Endothelial cell of umbilical vein (primary cell): ENCODE measurements around the gene TEAD4. TPM values are rescaled to one million over a fixed set of nuclear protein-coding genes. Genes with fewer than 3 reads are reported as not detected.

Source experiments
- BruUV-seq: library from RNA; stranded (reverse); fragments of 400-500 nt; replicated peaks from 2 replicates; lab custom pipeline; 2021; lab: Mats Ljungman, UMichigan
- CTCF ChIA-PET: fragments of 300-600, 350-600 bp; sonication (Branson Sonifier 250); formaldehyde crosslinking; loops from one replicate; lab custom pipeline; 2021; ENCODE audit warnings: antibody characterized with exemption, inconsistent platforms; lab: Charles Lee
- POLR2A ChIA-PET: fragments of 300-600, 350-600 bp; sonication (Branson Sonifier 250); formaldehyde crosslinking; loops from one replicate; lab custom pipeline; 2021; ENCODE audit warnings: antibody characterized with exemption, inconsistent platforms; lab: Charles Lee
- DNase-seq: peaks from one replicate; pipeline ENCODE4 v3.0.0-alpha.2; 2011; ENCODE audit warnings: low read depth, low spot score
- FAIRE-seq: peaks from 2 replicates; lab custom pipeline; 2011; peaks lifted over from hg19 to GRCh38; lab: Jason Lieb, UNC
- H2AFZ ChIP-seq: 2 replicates; pipeline ENCODE4 v1.6.0; 2012; ENCODE audit warnings: low read depth, low read length, control low read depth, inconsistent platforms
- H3K27ac ChIP-seq: 2 replicates; pipeline ENCODE4 v1.5.1; 2011; ENCODE audit warnings: low read depth, mild to moderate bottlenecking, control low read depth, low read length, moderate library complexity; ENCODE audit not compliant: insufficient read depth
- H3K27me3 ChIP-seq, 2 experiments: 2 replicates each; pipeline versions ENCODE4 v1.6.0 to v1.6.1; 2011; ENCODE audit warnings: low read length in 2 of 2, mixed read lengths in 1 of 2; ENCODE audit not compliant: control insufficient read depth in 2 of 2, insufficient read depth in 2 of 2
- H3K36me3 ChIP-seq, 2 experiments: 2 replicates in 1 of 2; 3 replicates in 1 of 2; pipeline ENCODE4 v1.5.1; 2011; ENCODE audit warnings: low read length in 2 of 2, mild to moderate bottlenecking in 1 of 2, moderate library complexity in 1 of 2; ENCODE audit not compliant: control insufficient read depth in 2 of 2, insufficient read depth in 2 of 2; ENCODE audit errors: extremely low read depth in 1 of 2
- H3K4me1 ChIP-seq: 3 replicates; pipeline ENCODE4 v1.5.1; 2011; ENCODE audit warnings: mild to moderate bottlenecking, low read length; ENCODE audit not compliant: control insufficient read depth, insufficient read depth; ENCODE audit errors: extremely low read depth
- H3K4me2 ChIP-seq: 2 replicates; pipeline ENCODE4 v1.6.1; 2011; ENCODE audit warnings: low read length, control low read depth, mixed read lengths; ENCODE audit not compliant: insufficient read depth
- H3K4me3 ChIP-seq, 3 experiments: fragments of 200-600 bp in 1 of 3; sonication (generic), shearing (Covaris generic) in 1 of 3; replicated peaks in 1 of 3; 2 replicates each; pipeline ENCODE4 v1.5.1; 2011 to 2016; ENCODE audit warnings: control low read depth in 3 of 3, low read length in 3 of 3, mild to moderate bottlenecking in 2 of 3, inconsistent platforms in 1 of 3, low read depth in 1 of 3, moderate library complexity in 1 of 3; ENCODE audit not compliant: insufficient read depth in 1 of 3
- H3K79me2 ChIP-seq: 2 replicates; pipeline ENCODE4 v1.6.0; 2012; ENCODE audit warnings: low read length, inconsistent platforms; ENCODE audit not compliant: control insufficient read depth, insufficient read depth
- H3K9ac ChIP-seq: replicated peaks from 2 replicates; pipeline ENCODE3; 2011; ENCODE audit warnings: low read length, control low read depth; ENCODE audit not compliant: insufficient read depth; ENCODE audit errors: extremely low read depth
- H3K9me1 ChIP-seq: replicated peaks from 3 replicates; pipeline ENCODE4 v1.6.0; 2011; ENCODE audit warnings: mild to moderate bottlenecking, low read length; ENCODE audit not compliant: control insufficient read depth, insufficient read depth; ENCODE audit errors: extremely low read depth
- H3K9me3 ChIP-seq: replicated peaks from 2 replicates; pipeline ENCODE4 v1.5.1; 2012; ENCODE audit warnings: low read length, inconsistent platforms; ENCODE audit not compliant: control insufficient read depth, insufficient read depth
- H4K20me1 ChIP-seq: replicated peaks from 2 replicates; pipeline ENCODE3; 2011; ENCODE audit warnings: mild to moderate bottlenecking, low read length; ENCODE audit not compliant: control insufficient read depth, insufficient read depth; ENCODE audit errors: extremely low read depth
- EZH2 ChIP-seq: IDR thresholded peaks from 2 replicates; pipeline ENCODE4 v1.6.1; 2012; ENCODE audit warnings: borderline replicate concordance, low read depth, mild to moderate bottlenecking, moderate library complexity, low read length, inconsistent platforms; ENCODE audit not compliant: severe bottlenecking
- FOS ChIP-seq: IDR thresholded peaks from 2 replicates; pipeline ENCODE4 v1.6.1; 2011; ENCODE audit warnings: mild to moderate bottlenecking, low read length, moderate library complexity, borderline replicate concordance; ENCODE audit not compliant: insufficient read depth
- GATA2 ChIP-seq: IDR thresholded peaks from 2 replicates; pipeline ENCODE4 v1.7.0; 2011; ENCODE audit warnings: low read depth, mild to moderate bottlenecking, moderate library complexity, mixed read lengths, low read length; ENCODE audit not compliant: insufficient read length, insufficient read depth
- JUN ChIP-seq: IDR thresholded peaks from 2 replicates; pipeline ENCODE4 v1.6.1; 2011; ENCODE audit warnings: borderline replicate concordance, low read depth; ENCODE audit not compliant: insufficient read length, insufficient read depth
- MAX ChIP-seq: IDR thresholded peaks from 2 replicates; pipeline ENCODE4 v1.6.1; 2011; ENCODE audit not compliant: insufficient read depth, insufficient read length
- MYC ChIP-seq: IDR thresholded peaks from one replicate; pipeline ENCODE4 v1.6.1; 2011; ENCODE audit warnings: mild to moderate bottlenecking, low read depth, low read length
- POLR2A ChIP-seq: IDR thresholded peaks from 2 replicates; pipeline ENCODE4 v1.6.1; 2012; ENCODE audit warnings: low read depth, mild to moderate bottlenecking, control low read depth, low read length
- POLR2AphosphoS5 ChIP-seq: IDR thresholded peaks from 2 replicates; pipeline ENCODE4 v1.6.1; 2012; ENCODE audit warnings: low read depth, mild to moderate bottlenecking, control low read depth, low read length, moderate library complexity; ENCODE audit not compliant: insufficient read depth
- dilution Hi-C: fragments of 300-500 bp; cut with MboI; formaldehyde crosslinking; loops from one replicate; pipeline ENCODE4 v1.15.0; 2019; ENCODE audit warnings: low sequenced_read_pairs; ENCODE audit not compliant: extremely low pct_ligation_motif_present
- intact Hi-C: fragments of 100-400 bp; cut with micrococcal nuclease; formaldehyde crosslinking; loops from one replicate; pipeline ENCODE4 v1.10.0; 2022
- polyA plus RNA-seq, 4 experiments: library from polyadenylated mRNA; depleted of rRNA in 3 of 4; stranded (reverse) in 3 of 4; unstranded in 1 of 4; fragments of >200 nt; gene quantifications; 2 replicates each; pipeline versions ENCODE4 v1.2.1 to v1.2.3, GENCODE V29; 2011 to 2012; ENCODE audit warnings: missing spikeins in 1 of 4
- total RNA-seq: library from RNA; stranded (reverse); gene quantifications from 2 replicates; pipeline ENCODE4 v1.2.3, GENCODE V29; 2021
- TF ChIP-seq, protein P1 (sequence below), 2 donors: IDR thresholded peaks; 1 replicate in 1 of 2; 2 replicates in 1 of 2; pipeline ENCODE4 v1.5.1; 2011; ENCODE audit warnings: low read length in 2 of 2, mild to moderate bottlenecking in 2 of 2, moderate library complexity in 2 of 2, control low read depth in 1 of 2, inconsistent platforms in 1 of 2, low read depth in 1 of 2; ENCODE audit not compliant: insufficient read depth in 1 of 2; ENCODE audit errors: extremely low read depth in 1 of 2

The TEAD4 gene
- total and polyA plus RNA-seq, 2 donors (not counting 3 experiments of a cell fraction or from before 2014, with no cell fraction given) = 34.4 to 46.0 TPM

GRCh38 chr12:3004655-3005565 lies 45.7 kb downstream of the TEAD4 start:
- Histone ChIP-seq H3K4me2 (no peak overlapping the region), H3K4me3 (no peak overlapping the region), H3K79me2 (peaks cover 3% of the 10 kb centered on the region), H3K27me3 (no peaks in the 10 kb centered on the region), H3K36me3 (peaks cover 0 to 5% of the 10 kb centered on the region in 2 experiments), H3K9ac (no peak overlapping the region), H3K9me3 (no peaks in the 10 kb centered on the region), H3K9me1 (no peaks in the 10 kb centered on the region), H2AFZ (no peak overlapping the region), H4K20me1 (no peaks in the 10 kb centered on the region), H3K4me1 (no peaks in the 10 kb centered on the region), H3K27ac (no peak overlapping the region)
- intact Hi-C loops = no loop called here
- DNase-seq (no peak), FAIRE-seq (no peak)
- ChIA-PET CTCF (interaction anchor here (1.1 to 1.3 kb wide), 2 partner anchors 18 to 159 kb away, joined by 3 read pairs; no protein-coding TSS in a partner anchor), POLR2A (no interaction called here)
- no TSS peak for BruUV-seq
- TF ChIP-seq MYC (no peak), EZH2 (no peak), POLR2AphosphoS5 (no peak), FOS (no peak), MAX (no peak), GATA2 (no peak), JUN (no peak), POLR2A (no peak)
- TF ChIP-seq, protein P1, sequence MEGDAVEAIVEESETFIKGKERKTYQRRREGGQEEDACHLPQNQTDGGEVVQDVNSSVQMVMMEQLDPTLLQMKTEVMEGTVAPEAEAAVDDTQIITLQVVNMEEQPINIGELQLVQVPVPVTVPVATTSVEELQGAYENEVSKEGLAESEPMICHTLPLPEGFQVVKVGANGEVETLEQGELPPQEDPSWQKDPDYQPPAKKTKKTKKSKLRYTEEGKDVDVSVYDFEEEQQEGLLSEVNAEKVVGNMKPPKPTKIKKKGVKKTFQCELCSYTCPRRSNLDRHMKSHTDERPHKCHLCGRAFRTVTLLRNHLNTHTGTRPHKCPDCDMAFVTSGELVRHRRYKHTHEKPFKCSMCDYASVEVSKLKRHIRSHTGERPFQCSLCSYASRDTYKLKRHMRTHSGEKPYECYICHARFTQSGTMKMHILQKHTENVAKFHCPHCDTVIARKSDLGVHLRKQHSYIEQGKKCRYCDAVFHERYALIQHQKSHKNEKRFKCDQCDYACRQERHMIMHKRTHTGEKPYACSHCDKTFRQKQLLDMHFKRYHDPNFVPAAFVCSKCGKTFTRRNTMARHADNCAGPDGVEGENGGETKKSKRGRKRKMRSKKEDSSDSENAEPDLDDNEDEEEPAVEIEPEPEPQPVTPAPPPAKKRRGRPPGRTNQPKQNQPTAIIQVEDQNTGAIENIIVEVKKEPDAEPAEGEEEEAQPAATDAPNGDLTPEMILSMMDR (IDR thresholded peaks at IDR 0.05; ENCODE audit: extremely low read depth in 1 of 2, insufficient read depth in 1 of 2, low read depth in 1 of 2, low read length in 2 of 2) = no peak
- dilution Hi-C loops = no loop called here
